Left forelimb (tissue), 1 donor: ENCODE results near the gene CFAP61.

Experiments
- DNase-seq: peaks from one replicate; pipeline ENCODE4 v3.0.0-alpha.2; 2018; ENCODE audit warnings: low spot score

The CFAP61 gene

DNA sequence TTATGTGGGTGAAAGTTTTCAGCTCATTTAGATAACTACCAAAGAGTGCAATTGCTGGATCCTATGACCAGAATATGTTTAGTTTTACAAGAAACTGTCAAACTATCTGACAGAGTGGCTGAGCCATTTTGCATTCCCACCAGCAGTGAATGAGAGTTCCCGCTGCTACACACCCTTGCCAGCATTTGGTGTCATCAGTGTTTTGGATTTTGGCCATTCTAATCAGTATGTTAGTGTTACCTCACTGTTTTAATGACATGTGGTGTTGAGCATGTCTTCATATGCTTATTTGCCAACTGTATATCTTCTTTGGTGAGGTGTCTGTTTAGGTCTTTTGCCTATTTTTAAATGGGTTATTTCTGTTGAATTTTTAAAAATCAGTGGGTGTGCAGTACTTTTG is 120.9 kb downstream of the CFAP61 start:
- DNase-seq = no peak

DNA sequence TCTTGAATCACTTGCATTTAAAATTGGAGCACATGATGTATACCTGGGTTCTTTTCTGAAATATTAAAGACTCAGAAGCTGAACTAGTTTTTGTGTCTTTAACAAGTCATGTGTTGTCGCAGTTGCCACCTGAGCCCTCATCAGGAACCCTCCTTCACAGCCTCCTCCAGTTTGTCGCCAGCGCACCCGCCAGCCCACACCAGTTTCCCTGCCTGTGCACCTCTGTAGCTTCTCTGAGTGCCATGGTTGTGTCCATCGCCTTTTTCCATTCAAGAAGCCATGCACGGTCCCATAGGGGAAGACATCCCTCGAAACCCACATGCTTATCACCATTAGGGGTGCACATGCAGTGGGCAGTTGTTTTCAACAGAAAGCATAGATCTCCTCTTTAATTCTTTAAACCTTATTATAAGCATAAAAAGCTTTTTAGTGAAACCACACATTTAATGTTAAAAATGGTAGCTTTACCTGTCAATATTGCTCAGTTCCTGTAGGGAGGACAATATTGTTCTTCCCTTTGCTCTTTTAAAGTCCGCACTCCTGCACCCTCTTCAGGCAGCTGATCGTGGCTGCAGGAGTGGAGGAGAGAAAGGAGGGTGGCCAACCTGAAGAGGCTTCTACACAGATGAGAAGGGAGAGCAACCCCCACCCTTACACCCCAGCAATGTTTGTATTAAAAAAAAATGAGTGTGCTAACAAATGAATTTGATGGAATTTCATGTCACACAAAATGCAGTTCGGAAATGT is 121.9 kb downstream of the CFAP61 start:
- DNase-seq = no peak

DNA sequence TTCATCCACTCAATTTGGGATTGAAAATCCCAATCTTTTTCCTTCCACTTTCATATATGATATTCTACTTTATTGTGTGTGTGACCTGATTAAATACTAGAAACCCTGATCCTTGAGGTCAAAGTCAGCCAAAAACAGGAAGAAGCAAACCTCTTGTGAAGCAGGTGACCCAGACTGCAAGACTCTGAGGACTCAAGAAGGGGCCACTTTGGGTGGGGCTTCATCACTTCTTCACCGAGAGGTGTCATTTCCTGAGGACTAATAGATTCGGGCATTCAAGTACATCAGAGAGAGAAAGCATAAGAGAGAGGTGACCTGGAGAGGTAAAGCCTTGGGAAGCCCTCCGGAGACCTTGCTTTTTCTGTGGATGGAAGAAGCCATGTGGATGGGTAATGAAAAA is 129.0 kb downstream of the CFAP61 start:
- DNase-seq = no peak

DNA sequence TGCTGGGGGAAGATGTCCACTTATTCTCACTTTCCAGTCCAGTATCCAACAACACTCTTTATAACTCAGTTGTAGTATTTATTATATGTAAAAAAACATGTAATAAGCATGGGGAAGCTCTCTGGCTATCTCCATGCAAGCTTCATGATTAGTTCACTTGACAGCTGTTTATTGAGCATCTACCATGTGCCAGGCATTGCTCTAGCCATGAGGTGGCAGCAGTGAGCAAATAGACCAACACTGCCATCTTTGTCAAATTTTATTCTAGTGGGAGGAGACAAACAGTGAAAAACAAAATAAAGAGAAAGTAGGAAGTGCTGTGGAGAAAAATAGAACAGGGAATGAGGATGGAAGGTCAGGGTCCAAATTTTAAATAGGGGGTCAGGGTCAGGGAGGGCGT is 131.8 kb downstream of the CFAP61 start:
- DNase-seq = no peak

DNA sequence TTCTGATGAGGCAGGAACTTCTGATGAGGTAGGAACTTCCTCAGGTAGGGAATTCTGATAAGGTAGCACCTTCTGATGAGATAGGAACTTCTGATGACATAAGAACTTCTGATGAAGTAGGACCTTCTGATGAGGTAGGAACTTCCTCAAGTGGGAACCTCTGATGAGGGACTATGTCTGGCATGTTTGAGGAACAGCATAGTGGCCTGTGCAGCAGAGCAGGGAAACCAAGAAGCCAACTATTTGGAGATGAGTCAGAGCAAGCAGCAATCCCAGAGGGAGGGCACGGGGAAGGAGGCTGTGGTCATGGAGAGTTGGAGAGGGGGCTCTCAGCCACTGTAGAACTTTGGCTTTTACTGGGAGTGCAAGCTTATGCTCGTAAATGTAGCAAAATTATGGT is 132.4 kb downstream of the CFAP61 start:
- no peak for DNase-seq

DNA sequence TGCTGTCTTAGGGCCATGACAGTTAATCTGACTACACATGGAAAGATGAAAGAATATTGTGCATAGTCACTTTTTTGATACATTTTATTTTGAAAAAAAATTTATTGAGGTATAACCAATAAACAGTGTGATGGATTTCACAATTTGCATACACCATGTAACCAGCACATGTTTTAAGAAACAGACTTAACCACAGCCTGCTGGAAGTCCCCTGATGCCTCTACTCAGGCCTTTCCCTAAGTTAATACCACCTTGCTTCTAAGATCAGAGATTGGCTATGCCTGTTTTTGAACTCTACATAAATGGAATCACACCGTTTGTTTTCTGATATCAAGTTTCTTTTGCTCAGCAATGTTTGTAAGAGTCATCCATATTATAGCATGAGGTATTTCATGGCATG is 136.3 kb downstream of the CFAP61 start:
- no peak for DNase-seq

DNA sequence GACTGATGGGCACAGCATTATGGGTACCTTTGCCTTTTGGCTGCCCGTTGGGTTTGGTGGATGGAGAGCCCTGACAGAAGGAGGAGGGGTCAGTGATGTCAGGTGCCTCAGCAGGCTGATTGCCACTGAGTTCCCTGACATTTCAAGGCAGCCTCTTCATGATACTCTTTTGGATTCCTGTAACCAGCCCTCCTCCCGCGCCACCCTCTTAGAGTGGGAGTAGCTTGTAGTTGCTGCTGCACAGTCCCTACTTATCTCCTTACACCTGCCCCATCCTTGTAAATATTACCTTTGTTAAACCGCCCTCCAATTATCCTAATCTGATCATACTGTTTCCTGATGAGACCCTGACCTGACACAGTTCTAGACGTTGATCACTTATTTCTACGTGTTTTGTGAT is 140.0 kb downstream of the CFAP61 start:
- DNase-seq = no peak

DNA sequence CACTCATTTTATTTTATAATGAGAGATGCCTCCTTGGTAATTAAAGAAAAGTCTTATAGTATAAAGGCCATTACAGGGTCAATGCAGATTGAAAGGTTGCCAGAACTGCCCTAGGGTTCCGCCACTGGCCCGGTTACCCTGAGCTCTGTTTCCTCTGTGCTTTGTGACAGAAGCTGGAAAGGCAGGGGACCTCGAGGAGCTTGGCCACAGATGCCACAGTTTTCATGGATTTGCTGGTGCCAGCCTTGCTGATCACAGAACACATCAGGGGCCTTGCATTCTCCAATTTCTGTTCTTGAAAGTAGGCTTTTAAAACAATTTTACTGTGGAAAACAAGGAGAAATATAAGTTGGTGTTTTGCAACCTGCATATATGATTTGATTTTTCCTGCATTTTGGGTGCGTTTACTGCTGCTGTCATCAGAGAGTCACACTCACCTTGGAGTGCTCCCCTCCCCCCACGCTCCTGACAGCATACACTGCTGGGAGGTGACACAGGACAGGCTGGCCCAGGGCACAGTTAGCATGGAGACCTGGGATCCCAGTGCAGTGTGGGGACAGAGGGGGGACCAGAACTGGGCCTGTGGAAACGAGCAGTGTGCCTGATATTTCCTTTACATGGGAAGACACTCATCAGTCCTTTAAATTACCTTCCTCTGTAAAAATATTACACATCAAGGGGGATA is 142.8 kb downstream of the CFAP61 start:
- no peak for DNase-seq

DNA sequence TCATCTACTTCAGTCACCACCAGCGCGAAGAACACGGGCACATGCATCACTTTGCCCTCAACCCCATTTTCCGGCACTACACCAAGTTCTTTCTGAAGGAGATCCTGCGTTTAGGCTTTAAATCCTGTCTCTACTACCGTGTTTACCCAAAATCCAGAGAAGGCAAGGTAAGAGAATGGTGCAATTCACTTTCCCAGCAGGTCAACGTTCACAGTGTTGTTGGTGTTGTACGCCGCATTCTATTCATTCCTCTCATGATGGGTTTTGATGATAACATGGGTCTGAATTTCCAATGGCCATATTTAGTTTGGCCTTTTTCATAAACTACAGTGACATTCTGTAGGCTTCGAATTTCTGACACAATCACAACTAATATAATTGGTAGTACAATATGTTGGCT is 144.3 kb downstream of the CFAP61 start:
- DNase-seq = no peak

DNA sequence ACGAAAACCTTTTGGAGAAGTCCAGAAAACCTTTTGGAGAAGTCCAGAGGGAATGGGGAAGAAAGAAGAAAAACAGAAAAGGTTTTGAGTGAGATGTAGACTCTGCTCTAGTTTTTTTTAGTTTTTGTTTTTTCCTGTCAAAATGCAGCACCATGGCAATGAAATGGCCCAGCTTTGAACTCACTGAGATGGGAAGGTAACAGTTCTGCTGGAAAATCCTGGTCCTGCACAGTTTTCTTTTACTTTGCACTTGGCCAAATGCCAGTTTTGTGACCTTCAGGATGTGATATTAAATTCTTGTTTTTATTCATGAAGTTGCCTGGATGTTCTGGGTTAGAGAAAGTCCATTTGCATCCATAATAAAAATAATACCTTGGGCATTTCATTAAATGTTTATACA is 145.7 kb downstream of the CFAP61 start:
- no peak for DNase-seq

DNA sequence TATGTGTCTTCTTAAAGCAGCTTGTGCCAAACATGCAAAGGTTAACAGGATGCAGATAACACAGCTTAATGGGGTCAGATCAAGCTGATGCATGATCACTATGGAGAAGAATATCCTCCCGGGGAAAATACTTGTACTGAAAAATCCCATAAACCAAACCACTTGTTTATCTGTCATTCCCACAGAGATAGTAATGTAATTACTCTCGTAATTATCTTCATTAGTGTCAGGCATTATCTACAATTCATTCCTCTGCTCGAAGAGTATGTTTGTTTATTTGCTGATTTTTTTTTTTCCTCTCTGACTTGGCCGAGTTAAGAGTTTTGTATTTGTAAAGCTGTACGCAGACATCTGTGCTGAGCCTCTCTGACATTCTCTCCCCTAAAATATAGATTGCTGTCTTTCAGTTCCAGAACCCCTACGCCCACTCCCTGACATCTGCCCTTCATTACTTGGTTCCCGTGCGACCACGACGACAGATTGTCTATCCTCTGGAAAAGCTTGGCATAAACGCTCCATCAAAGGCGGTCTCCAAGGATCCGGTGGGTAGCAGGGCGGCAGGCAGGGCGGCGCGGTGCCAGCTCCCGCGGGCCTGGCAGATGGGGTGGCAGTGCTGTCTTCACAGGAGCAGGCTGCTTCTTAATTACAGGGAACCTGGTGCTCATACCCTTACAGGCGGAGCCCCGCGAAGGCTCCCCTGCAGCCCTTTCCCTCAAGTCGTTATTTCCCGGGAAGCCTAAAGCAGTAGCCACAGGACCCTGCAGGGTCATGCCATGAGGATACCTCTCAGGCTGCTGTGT is 147.2 kb downstream of the CFAP61 start:
- no peak for DNase-seq

DNA sequence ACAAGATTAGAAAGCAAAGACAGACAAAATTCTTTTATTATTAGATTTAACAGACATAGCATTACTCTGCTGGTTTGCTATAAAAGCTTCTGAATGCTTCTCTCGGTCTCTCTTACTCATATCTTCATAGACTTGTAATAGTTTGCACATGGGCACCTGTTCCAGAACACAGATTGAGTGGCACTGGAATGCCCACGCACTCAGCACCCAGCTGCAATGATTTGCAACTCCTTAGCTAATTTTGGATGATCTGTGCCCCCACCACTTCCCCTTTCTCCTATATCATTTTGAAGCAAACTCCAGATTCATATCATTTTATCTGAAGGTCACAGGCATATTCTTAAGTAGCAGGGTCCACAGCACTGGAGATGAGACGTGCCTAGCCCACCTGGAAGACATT is 148.8 kb downstream of the CFAP61 start:
- DNase-seq = no peak

DNA sequence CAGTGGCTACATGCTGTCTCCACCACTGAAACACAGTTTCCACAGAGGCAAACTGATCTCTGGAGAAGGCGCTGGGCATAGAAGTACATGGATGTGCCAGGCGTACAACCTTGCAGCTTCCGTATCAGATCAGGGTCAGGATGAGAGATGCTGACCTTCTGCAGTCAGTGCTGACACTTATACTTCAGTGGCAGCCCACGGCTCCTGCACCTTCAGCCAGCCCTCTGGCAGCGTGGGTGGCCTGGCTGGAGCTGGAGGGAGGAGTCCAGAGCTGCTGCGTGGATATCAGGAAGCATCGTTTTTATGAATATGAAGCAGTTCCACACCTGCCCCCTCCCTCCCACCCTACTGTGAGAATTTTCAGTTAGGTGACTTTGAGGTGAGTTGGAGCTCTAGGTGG is 149.3 kb downstream of the CFAP61 start:
- no peak for DNase-seq

DNA sequence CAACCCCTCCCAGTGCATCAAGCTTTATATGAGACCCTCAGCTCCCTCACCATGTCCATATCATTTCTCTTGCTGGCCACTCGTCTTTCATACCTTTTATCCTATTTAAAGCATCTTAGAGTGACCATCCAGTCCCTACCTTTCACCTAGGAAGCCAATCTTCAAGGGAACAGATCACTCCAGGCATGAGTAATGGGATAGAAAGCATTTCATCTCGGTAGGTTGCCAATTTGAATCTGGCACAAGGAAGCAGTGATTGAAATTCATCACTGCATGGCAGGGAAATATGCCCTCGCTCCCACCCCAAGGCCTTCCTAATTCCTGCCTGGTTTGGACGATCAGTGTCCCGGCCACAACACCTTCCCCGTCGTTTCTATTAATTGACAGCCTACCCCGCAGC is 150.4 kb downstream of the CFAP61 start:
- no peak for DNase-seq

DNA sequence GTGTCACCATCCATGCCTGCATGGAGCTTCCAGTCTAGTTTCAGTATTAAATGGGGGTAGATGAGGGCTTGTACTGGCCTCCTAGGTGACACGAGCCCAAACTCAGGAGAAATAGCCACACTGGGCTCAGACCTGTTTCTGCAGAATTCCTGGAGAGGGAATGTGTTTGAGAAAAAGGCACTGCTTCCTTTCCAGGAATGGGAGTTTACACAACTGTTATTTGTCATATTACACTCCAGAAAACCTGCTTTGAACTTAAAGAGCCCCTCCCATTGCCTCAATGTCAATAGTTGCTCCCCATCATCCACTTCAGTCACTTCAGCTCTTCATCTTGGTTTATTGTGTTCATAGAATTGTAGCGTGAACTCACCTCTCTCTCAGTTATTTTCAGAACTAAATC is 151.5 kb downstream of the CFAP61 start:
- no peak for DNase-seq

DNA sequence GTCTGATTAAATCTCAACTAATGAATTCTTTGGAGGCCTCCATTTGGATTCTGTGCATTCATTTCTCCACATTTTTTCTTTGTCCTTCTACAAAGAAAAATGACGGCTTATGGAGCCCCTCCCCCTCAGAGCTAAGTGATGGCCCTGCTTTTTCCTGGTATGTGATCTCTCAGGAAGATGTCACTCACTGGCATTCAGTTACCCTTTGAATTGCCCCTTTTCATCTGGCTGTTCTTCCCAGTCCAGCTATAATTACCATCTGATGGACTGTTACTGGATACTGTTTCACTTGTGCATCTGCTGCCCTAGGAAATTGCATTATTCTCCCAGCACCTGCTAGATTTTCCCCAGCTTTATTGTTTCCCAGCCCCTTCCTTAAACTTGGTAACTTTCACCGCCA is 151.9 kb downstream of the CFAP61 start:
- no peak for DNase-seq

DNA sequence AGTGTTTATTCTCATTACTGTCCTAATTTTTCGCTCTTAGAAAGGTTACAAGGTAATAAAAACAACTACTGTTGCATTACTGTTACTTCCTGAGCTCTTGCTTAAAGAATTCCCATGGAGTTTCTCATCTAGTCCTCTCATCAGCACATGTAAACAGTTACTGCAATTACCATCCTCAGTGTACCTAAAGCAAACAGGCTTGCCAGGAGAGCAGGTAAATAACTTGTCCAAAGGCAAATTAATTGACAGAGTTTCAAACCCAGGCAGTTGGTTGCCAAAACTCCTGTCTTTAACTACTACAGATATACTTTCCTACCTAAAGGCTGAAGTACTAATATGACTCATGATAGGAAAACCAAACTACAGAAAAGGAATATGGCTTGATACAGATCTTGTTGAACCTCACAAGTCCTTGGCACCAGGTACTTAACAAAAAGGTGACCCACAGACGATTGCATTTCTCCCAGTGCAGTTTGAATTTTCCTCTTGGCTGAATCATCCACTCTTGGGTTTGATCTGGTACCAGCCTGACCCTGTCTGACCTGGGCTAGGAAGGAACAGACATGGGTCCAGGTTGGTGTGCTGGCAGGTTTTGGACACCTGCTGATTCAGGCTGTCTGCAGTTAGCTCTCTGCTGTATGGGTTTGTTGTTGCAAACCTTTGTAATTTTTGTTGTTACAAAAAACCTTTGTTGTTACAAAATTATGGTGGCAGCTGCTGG is 153.0 kb downstream of the CFAP61 start:
- no peak for DNase-seq

DNA sequence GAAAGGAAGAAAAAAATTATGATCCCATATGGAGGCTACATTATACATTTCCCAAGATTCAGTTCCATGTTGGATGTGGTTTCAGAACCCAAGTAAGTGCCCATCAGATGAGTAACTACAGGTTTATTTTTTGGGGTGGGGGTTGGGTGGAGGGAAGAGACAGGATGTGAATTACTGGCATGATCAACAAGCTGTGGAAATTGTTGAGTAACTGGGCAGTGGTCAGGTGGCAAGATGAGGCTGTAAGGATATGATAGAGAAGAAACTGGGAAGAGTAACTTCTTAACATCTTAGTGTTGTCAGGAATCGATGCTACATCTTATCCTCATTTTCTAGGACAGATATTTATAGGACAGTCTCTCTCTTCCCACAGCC is 153.5 kb downstream of the CFAP61 start:
- no peak for DNase-seq

DNA sequence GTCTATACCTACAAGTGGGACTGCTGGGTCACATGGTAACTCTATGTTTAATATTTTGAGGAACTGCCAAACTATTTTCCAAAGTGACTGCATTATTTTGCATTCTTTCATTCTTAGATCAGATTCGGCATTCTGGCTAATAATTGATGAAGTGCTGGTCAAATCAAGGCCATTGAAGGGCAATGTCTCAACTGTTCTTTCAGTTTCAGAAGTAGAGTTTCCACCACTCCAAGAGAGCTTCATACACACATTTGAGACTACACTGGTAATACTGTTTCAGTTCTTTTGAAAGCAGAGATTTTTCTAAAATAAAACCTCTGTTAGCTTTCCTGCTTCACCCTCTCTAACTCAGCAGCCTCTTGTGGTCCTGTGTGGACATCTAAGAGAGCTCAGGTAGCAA is 154.5 kb downstream of the CFAP61 start:
- no peak for DNase-seq

DNA sequence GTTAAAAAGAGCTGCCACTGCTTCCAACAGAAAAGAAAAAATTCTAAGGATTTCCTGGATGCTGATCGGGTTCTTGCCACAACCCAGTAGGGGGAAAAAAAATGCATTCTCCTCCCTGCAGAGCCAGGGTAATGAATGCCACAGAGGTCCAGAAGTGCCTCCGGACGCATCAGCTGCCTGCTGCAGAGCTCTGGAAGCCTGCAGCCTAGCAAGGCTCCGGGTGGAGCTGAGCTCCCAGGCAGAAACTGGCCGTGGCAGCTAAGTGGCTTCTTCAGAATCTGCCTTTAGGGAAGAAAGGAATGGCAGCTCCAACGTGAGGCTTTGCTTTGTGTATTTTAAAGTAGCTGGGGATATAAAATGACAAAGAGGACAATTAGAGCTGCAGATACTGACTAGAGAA is 155.0 kb downstream of the CFAP61 start:
- no peak for DNase-seq

DNA sequence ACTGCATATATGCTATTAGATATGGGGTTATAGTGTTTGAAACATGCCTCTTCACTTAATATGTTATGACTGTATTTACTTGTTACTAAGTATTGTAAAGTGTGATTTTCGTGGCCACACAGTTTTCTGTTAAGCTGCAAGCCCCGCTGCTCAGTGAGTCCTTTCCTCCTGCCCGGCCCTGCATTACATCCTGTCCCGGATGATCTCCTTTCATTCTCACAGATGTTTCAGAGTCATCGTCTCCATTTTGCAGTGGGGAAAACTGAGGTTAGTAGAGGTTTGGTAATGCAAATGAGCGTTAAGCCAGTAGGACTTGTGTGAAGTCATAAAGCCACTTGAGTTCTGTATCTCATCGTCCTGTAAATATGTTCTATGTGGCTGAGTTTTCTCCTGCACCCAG is 155.5 kb downstream of the CFAP61 start:
- no peak for DNase-seq

DNA sequence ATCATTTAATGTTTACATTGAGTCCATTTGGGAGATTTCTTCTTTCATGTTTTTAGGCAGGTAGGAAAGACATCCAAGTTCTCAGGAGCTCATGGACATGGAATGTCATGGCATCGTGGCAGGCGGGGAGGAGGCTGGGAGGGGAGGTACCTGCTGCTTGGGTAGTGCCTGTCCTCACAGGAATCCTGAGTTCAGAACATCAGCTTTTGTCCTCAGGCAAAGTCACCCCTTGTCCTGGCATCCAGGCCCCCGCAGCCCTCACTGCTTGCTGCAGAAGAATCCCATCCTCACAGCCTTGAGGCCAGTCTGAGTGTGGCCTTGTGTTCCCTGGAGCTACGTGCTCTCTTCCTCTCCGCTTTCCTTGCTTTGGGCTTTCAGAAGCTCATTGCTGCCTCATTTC is 157.4 kb downstream of the CFAP61 start:
- DNase-seq = no peak

DNA sequence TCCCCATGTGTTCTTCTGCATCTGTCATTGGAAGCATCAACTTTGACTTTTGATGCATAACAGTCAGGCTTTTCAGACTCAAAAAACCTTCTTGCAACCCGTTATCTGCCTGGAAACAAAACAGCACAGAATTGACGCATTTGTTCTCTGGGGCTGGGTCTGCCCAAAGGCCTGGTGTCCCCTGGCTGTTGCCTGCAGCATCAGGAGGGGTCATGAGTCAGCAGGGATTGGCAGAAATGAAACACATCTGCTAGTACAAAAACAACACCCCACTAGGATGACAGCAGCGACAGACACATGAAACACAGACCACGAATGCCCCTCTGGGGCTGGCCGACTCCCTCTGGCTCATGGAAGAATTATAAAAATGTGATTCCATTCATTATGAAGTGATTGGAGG is 158.0 kb downstream of the CFAP61 start:
- DNase-seq = no peak
